Measurements from ENCODE around the gene NUDT11.

The NUDT11 gene

DNA sequence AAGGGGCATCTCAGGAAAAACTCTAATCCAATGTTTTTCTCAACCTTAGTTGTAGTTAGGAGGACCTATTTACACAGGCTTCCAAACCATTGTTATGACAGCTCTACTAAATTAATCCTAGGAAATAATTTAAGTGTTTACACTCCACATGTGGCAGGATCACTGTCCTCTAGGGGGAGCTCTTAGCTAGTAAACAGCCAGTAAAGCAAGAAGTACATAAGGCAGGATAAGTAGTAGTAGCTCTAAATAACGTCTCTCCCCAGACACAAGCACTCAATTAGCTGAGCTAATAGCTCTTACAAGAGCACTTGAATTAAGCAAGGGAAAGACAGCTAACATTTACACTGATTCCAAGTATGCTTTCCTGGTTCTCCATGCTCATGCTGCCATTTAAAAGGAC lies 37.3 kb downstream of the NUDT11 start:
- H3K27me3 ChIP-seq (ENCODE audit: control insufficient read depth, low read length): no peaks in the 10 kb centered on the region
- H3K79me2 ChIP-seq (ENCODE audit: control insufficient read depth, low read length): no peaks in the 10 kb centered on the region
- H3K4me3 ChIP-seq (ENCODE audit: low read length): no peak overlapping the region
- no peak overlapping the region for H3K4me2 ChIP-seq (ENCODE audit: low read length)
- no peak overlapping the region for H3K27ac ChIP-seq (ENCODE audit: low read depth, low read length)
- no peaks in the 10 kb centered on the region for H3F3A ChIP-seq (ENCODE audit: control insufficient read depth, insufficient read depth)
- no peak for TF ChIP-seq EZH2phosphoT487 (IDR thresholded peaks at IDR 0.05; ENCODE audit: borderline replicate concordance, low read length)
- TF ChIP-seq, protein P1, sequence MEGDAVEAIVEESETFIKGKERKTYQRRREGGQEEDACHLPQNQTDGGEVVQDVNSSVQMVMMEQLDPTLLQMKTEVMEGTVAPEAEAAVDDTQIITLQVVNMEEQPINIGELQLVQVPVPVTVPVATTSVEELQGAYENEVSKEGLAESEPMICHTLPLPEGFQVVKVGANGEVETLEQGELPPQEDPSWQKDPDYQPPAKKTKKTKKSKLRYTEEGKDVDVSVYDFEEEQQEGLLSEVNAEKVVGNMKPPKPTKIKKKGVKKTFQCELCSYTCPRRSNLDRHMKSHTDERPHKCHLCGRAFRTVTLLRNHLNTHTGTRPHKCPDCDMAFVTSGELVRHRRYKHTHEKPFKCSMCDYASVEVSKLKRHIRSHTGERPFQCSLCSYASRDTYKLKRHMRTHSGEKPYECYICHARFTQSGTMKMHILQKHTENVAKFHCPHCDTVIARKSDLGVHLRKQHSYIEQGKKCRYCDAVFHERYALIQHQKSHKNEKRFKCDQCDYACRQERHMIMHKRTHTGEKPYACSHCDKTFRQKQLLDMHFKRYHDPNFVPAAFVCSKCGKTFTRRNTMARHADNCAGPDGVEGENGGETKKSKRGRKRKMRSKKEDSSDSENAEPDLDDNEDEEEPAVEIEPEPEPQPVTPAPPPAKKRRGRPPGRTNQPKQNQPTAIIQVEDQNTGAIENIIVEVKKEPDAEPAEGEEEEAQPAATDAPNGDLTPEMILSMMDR (IDR thresholded peaks at IDR 0.05; ENCODE audit: low read depth, low read length, poor library complexity, severe bottlenecking): peak; percentile 54
- H3K9me3 ChIP-seq (ENCODE audit: control insufficient read depth, insufficient read depth, low read length): no peaks in the 10 kb centered on the region
- H3K36me3 ChIP-seq (ENCODE audit: control insufficient read depth, low read length): no peaks in the 10 kb centered on the region
- no peaks in the 10 kb centered on the region for H3K9me2 ChIP-seq (replicated peaks; ENCODE audit: control insufficient read depth, low read length)
- H4K20me1 ChIP-seq (ENCODE audit: control insufficient read depth, insufficient read depth, low read depth, low read length): no peaks in the 10 kb centered on the region
- H3K4me1 ChIP-seq (ENCODE audit: control insufficient read depth, low read length): no peaks in the 10 kb centered on the region

DNA sequence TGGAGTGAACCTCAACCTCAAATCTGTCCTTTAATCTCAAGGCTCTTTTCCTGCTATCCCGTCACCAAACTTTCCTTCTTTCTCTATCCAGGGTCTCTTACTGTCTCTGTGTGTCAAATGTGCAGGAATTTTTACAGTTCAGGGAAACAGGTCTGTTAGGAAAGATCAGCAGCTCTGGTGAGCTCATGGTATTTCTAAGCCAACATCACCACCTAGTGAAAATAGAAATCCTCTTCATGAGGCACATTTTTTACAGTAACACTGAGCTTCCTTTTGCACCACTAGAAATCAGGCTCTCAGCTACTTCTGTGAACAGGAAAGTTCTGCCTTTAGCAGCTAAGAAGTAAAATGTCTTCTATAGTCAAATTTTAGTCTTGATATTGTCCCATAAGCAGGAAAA lies 39.6 kb downstream of the NUDT11 start:
- Histone ChIP-seq H3F3A (ENCODE audit: control insufficient read depth, insufficient read depth) (no peaks in the 10 kb centered on the region), H3K27me3 (ENCODE audit: control insufficient read depth, low read length) (no peaks in the 10 kb centered on the region), H3K4me1 (ENCODE audit: control insufficient read depth, low read length) (no peaks in the 10 kb centered on the region), H4K20me1 (ENCODE audit: control insufficient read depth, insufficient read depth, low read depth, low read length) (no peaks in the 10 kb centered on the region), H3K36me3 (ENCODE audit: control insufficient read depth, low read length) (no peaks in the 10 kb centered on the region), H3K4me3 (ENCODE audit: low read length) (no peak overlapping the region), H3K9me3 (ENCODE audit: control insufficient read depth, insufficient read depth, low read length) (no peaks in the 10 kb centered on the region), H3K27ac (ENCODE audit: low read depth, low read length) (no peak overlapping the region), H3K4me2 (ENCODE audit: low read length) (no peak overlapping the region), H3K79me2 (ENCODE audit: control insufficient read depth, low read length) (no peaks in the 10 kb centered on the region), H3K9me2 (replicated peaks; ENCODE audit: control insufficient read depth, low read length) (no peaks in the 10 kb centered on the region)
- no peak for TF ChIP-seq EZH2phosphoT487 (IDR thresholded peaks at IDR 0.05; ENCODE audit: borderline replicate concordance, low read length)

DNA sequence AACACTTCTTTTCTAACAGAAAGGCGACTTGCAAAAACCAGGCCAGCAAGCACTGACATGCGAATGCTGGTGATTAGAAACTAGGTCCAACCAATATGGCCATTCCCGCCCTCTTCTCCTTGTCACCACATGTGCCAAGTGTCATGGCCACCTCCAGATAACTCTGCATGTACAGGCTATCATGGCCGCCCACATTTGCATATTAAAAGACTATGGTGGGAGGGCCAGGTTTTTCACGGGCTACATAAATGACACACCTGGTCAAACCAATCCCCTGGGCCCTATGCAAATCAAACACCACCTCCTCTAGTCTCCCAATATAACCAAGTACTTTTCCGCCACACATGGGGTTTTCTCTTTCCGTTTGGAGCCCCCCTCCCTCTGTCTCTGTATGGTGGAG lies 40.1 kb downstream of the NUDT11 start:
- Histone ChIP-seq H3K27ac (ENCODE audit: low read depth, low read length) (no peak overlapping the region), H3K79me2 (ENCODE audit: control insufficient read depth, low read length) (no peaks in the 10 kb centered on the region), H3K9me2 (replicated peaks; ENCODE audit: control insufficient read depth, low read length) (no peaks in the 10 kb centered on the region), H3K36me3 (ENCODE audit: control insufficient read depth, low read length) (no peaks in the 10 kb centered on the region), H3K4me2 (ENCODE audit: low read length) (no peak overlapping the region), H3K9me3 (ENCODE audit: control insufficient read depth, insufficient read depth, low read length) (no peaks in the 10 kb centered on the region), H3K4me1 (ENCODE audit: control insufficient read depth, low read length) (no peaks in the 10 kb centered on the region), H3K4me3 (ENCODE audit: low read length) (no peak overlapping the region), H3F3A (ENCODE audit: control insufficient read depth, insufficient read depth) (no peaks in the 10 kb centered on the region), H4K20me1 (ENCODE audit: control insufficient read depth, insufficient read depth, low read depth, low read length) (no peaks in the 10 kb centered on the region), H3K27me3 (ENCODE audit: control insufficient read depth, low read length) (no peaks in the 10 kb centered on the region)
- TF ChIP-seq, protein P1 (IDR thresholded peaks at IDR 0.05; ENCODE audit: low read depth, low read length, poor library complexity, severe bottlenecking): no peak
- TF ChIP-seq EZH2phosphoT487 (IDR thresholded peaks at IDR 0.05; ENCODE audit: borderline replicate concordance, low read length): no peak

DNA sequence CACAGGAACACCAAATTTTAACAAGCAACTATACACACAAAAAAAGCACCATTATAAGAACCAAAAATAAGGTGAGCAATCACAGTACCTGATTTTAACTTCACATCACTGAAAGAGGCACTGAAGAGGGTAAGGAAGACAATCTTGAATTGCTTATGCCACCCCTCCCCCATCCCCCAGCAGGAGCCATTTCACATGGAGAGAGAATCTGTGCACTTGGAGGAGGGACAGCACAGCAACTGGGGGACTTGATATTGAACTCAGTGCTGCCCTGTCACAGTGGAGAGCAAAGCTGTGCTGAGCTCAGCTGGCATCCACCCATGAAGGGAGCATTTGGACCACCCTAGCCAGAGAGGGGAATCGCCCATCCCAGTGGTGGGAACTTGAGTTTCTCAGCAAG lies 56.0 kb downstream of the NUDT11 start:
- Histone ChIP-seq H3K4me1 (ENCODE audit: control insufficient read depth, low read length) (no peaks in the 10 kb centered on the region), H3K27me3 (ENCODE audit: control insufficient read depth, low read length) (no peaks in the 10 kb centered on the region), H3K9me2 (replicated peaks; ENCODE audit: control insufficient read depth, low read length) (no peaks in the 10 kb centered on the region), H3K9me3 (ENCODE audit: control insufficient read depth, insufficient read depth, low read length) (no peaks in the 10 kb centered on the region), H3F3A (ENCODE audit: control insufficient read depth, insufficient read depth) (no peaks in the 10 kb centered on the region), H3K36me3 (ENCODE audit: control insufficient read depth, low read length) (no peaks in the 10 kb centered on the region), H3K79me2 (ENCODE audit: control insufficient read depth, low read length) (no peaks in the 10 kb centered on the region), H4K20me1 (ENCODE audit: control insufficient read depth, insufficient read depth, low read depth, low read length) (no peaks in the 10 kb centered on the region), H3K4me2 (ENCODE audit: low read length) (no peak overlapping the region), H3K27ac (ENCODE audit: low read depth, low read length) (no peak overlapping the region), H3K4me3 (ENCODE audit: low read length) (no peak overlapping the region)
- TF ChIP-seq, protein P1 (IDR thresholded peaks at IDR 0.05; ENCODE audit: low read depth, low read length, poor library complexity, severe bottlenecking): no peak
- TF ChIP-seq EZH2phosphoT487 (IDR thresholded peaks at IDR 0.05; ENCODE audit: borderline replicate concordance, low read length): no peak
